Activated naive CD4-positive, alpha-beta T cell treated with anti-CD3 and anti-CD28 coated beads, Interleukin-2, amount 50 U/mL, for 24 hours (primary cell): ENCODE measurements around the gene DNAI1.

Experiments
- H3K27ac Mint-ChIP-seq: one replicate; pipeline ENCODE4 v1.8.0; 2021; ENCODE audit warnings: mild to moderate bottlenecking, mixed read lengths
- H3K27me3 Mint-ChIP-seq: one replicate; pipeline ENCODE4 v1.8.0; 2021; ENCODE audit warnings: mixed read lengths
- H3K36me3 Mint-ChIP-seq: one replicate; pipeline ENCODE4 v1.8.0; 2021; ENCODE audit warnings: mixed read lengths
- H3K4me1 Mint-ChIP-seq: one replicate; pipeline ENCODE4 v1.8.0; 2021; ENCODE audit warnings: mixed read lengths
- H3K4me3 Mint-ChIP-seq: one replicate; pipeline ENCODE4 v1.8.0; 2021; ENCODE audit warnings: mild to moderate bottlenecking, mixed read lengths
- H3K9me3 Mint-ChIP-seq: one replicate; pipeline ENCODE4 v1.8.0; 2021; ENCODE audit warnings: mixed read lengths

DNAI1 gene

GRCh38 chr9:34496149-34496712, 37.6 kb downstream of the DNAI1 start:
- H3K9me3 Mint-ChIP-seq, result no peaks in the 10 kb centered on the region
- H3K36me3 Mint-ChIP-seq, result no peaks in the 10 kb centered on the region
- no peak overlapping the region for H3K4me3 Mint-ChIP-seq
- no peak overlapping the region for H3K27ac Mint-ChIP-seq
- H3K27me3 Mint-ChIP-seq, result peaks cover 8% of the 10 kb centered on the region
- peaks cover 4% of the 10 kb centered on the region for H3K4me1 Mint-ChIP-seq

DNA sequence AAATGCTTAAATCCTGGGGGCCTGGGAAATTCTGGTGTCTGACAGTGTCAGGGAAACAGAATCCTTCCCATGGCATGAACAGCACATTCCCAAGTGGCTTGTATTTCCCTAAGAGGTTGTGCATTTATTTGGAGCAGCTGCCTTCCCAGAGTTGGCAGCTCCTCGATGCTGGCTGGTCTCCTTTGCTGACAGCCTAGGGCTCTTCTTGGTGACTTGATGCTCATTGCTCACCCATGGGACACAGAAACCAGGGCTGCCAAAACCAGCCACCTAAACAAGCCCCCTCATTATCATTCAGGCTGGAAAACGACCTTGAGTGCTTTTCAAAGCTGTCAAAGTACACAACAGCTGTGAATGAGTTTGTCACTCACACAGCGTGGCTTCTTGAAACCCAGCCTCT, 39.9 kb downstream of the DNAI1 start:
- Mint-ChIP-seq H3K36me3 (no peaks in the 10 kb centered on the region), H3K4me1 (peaks cover 4% of the 10 kb centered on the region), H3K4me3 (no peak overlapping the region), H3K27me3 (peaks cover 5% of the 10 kb centered on the region), H3K27ac (no peak overlapping the region), H3K9me3 (no peaks in the 10 kb centered on the region)

DNA sequence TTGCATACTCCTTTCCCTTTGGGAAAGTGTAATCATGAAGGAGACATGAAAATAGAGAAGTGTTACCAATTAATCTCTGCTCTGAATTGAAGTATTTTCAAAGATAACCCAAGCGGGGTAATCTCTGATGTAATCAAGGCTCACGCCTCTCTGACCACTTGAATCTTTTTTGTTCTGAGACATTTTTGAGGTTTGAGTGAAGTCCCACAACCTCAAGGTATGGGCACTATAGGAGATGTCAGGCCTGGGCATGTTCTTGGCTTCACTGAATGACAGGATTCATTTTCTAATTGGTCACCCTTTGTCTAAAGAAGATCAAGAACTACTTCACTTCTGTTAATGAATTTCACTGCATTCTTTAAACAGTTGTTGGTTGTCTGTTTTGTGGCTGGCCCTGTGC, 40.5 kb downstream of the DNAI1 start:
- Mint-ChIP-seq H3K27me3 (peaks cover 3% of the 10 kb centered on the region), H3K9me3 (no peaks in the 10 kb centered on the region), H3K4me1 (peaks cover 4% of the 10 kb centered on the region), H3K27ac (no peak overlapping the region), H3K4me3 (no peak overlapping the region), H3K36me3 (no peaks in the 10 kb centered on the region)

GRCh38 chr9:34500623-34501267, 42.1 kb downstream of the DNAI1 start:
- Mint-ChIP-seq H3K9me3 (no peaks in the 10 kb centered on the region), H3K36me3 (no peaks in the 10 kb centered on the region), H3K27ac (no peak overlapping the region), H3K4me1 (peaks cover 4% of the 10 kb centered on the region), H3K4me3 (no peak overlapping the region), H3K27me3 (peaks cover 5% of the 10 kb centered on the region)

- Mint-ChIP-seq H3K4me3 (no peak overlapping the region), H3K36me3 (no peaks in the 10 kb centered on the region)
Observed at GRCh38 chr9:34501372-34501771, 42.8 kb downstream of the DNAI1 start.

DNA sequence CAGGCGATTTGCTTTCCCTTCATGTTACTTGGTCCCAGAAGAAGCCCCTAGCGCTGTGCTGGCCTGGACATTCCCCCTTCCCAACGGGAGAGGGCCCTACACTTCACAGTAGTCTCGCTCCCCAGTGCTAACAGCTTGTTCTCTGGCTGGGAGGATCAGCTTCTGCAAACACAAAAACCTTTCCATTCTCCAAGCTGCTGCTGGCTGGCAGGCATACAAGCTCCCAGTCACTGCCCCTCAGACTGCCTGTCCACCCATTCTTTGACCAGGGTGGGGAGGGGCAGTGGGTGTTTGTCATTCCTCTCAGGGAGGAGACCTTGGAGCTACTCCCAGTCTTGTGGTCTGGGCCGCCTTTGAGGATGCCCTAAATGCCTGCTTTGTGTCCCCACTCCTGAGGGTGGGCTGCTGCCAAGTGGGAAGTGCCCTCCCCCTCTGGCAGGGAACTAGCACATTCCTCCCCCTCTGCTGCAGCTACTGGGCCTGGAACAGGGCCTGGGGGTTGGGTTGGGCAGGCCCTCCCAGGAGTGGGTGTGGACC, 43.4 kb downstream of the DNAI1 start:
- H3K9me3 Mint-ChIP-seq, result no peaks in the 10 kb centered on the region
- no peak overlapping the region for H3K27ac Mint-ChIP-seq
- no peak overlapping the region for H3K4me3 Mint-ChIP-seq
- peaks cover 5% of the 10 kb centered on the region for H3K27me3 Mint-ChIP-seq
- H3K36me3 Mint-ChIP-seq, result no peaks in the 10 kb centered on the region
- peaks cover 4% of the 10 kb centered on the region for H3K4me1 Mint-ChIP-seq

More at GRCh38 chr9:34501372-34501771, 42.8 kb downstream of the DNAI1 start:
- H3K27me3 Mint-ChIP-seq, result peaks cover 5% of the 10 kb centered on the region
- H3K9me3 Mint-ChIP-seq, result no peaks in the 10 kb centered on the region
- H3K27ac Mint-ChIP-seq, result no peak overlapping the region
- H3K4me1 Mint-ChIP-seq, result peaks cover 4% of the 10 kb centered on the region

GRCh38 chr9:34502471-34502870, 43.9 kb downstream of the DNAI1 start:
- peaks cover 5% of the 10 kb centered on the region for H3K27me3 Mint-ChIP-seq
- no peaks in the 10 kb centered on the region for H3K36me3 Mint-ChIP-seq
- H3K4me1 Mint-ChIP-seq, result peaks cover 4% of the 10 kb centered on the region
- no peak overlapping the region for H3K4me3 Mint-ChIP-seq
- no peaks in the 10 kb centered on the region for H3K9me3 Mint-ChIP-seq
- H3K27ac Mint-ChIP-seq, result no peak overlapping the region

DNA sequence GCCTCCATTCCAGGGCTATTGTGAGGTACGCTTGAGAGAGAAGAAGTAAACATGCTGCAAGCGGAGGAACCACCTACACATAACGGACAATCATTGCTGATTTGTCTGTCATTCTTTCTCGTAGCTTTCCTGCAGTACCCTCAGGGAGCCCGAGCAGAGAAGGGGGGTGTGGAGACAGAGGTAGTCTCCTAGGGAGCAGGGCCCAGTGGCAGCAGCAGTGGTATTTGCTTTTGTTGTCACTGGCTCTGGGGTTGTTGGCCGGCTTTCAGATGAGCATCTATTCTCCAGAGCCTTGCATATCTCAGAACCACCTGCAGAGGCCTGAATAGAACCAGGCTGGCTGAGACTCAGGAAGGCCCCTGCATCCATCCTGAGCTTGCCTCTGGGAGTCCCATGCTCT, 44.3 kb downstream of the DNAI1 start:
- no peaks in the 10 kb centered on the region for H3K9me3 Mint-ChIP-seq
- peaks cover 5% of the 10 kb centered on the region for H3K27me3 Mint-ChIP-seq
- no peaks in the 10 kb centered on the region for H3K36me3 Mint-ChIP-seq
- no peak overlapping the region for H3K4me3 Mint-ChIP-seq
- no peak overlapping the region for H3K27ac Mint-ChIP-seq
- H3K4me1 Mint-ChIP-seq, result peaks cover 4% of the 10 kb centered on the region

DNA sequence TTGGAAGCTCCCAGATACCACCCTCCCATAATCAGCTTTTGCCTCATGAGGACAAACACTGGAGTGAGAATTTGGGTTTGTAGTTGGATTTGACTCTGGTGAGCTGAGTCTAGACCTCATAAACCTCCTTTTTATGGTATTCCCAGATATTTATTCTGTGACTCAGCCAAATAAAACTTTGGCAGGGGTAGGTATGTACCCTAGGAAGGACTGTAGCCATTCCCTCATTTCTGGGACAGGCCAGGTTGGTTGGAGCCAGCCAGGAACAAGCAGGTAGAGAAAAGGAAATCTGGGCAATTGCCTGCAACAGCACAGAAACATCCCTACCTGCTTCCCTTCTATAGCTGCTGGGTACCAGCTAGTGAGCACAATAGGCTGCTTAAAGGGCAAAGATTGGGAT, 44.8 kb downstream of the DNAI1 start:
- Mint-ChIP-seq H3K4me3 (no peak overlapping the region), H3K27me3 (peaks cover 5% of the 10 kb centered on the region), H3K27ac (no peak overlapping the region), H3K36me3 (no peaks in the 10 kb centered on the region), H3K4me1 (peaks cover 4% of the 10 kb centered on the region), H3K9me3 (no peaks in the 10 kb centered on the region)

DNA sequence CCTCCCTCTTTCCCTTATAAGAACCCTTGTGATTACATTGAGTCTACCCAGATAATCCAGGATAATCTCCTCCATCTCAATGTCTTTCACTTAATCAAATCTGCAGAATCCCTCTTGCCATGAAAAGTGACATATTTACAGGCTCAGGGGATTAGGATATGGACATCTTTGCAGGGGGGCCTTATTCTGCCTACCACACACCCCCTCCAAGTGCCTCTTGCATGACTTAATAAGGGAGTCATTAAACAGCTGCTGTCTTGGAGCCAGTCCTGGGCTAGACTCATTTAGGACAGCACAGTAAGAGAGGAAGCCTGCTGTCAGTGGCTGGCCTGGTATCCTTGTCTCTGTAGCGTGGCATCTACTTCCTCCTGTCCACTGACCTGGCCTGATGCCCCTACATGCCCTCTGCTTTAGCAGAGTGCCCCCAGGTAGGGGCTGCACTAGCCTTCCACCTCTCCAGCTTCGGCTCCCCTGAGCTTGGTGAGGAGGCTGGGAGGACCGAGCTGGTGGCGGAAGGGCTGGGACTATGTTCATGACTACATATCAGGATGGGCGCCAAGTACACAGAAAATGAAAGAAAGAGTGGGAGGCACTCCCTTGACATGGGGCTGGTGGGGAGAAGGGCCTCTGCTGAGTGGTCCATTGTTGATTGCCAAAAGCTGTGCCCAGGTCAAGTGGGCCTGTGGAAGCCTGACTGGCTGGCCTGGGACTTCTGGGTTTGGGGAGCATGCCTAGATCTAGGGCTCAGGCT, 46.9 kb downstream of the DNAI1 start:
- Mint-ChIP-seq H3K4me3 (no peak overlapping the region), H3K9me3 (no peaks in the 10 kb centered on the region), H3K27ac (peak overlapping the region; percentile 19), H3K4me1 (peaks cover 1% of the 10 kb centered on the region), H3K36me3 (no peaks in the 10 kb centered on the region), H3K27me3 (peaks cover 3% of the 10 kb centered on the region)

GRCh38 chr9:34506623-34507022, 48.0 kb downstream of the DNAI1 start:
- no peaks in the 10 kb centered on the region for H3K36me3 Mint-ChIP-seq
- no peaks in the 10 kb centered on the region for H3K9me3 Mint-ChIP-seq
- H3K27me3 Mint-ChIP-seq, result peaks cover 2% of the 10 kb centered on the region
- H3K27ac Mint-ChIP-seq, result no peak overlapping the region
- H3K4me3 Mint-ChIP-seq, result no peak overlapping the region
- H3K4me1 Mint-ChIP-seq, result no peaks in the 10 kb centered on the region

GRCh38 chr9:34507556-34507955, 49.0 kb downstream of the DNAI1 start:
- Mint-ChIP-seq H3K27ac (no peak overlapping the region), H3K27me3 (peaks cover 2% of the 10 kb centered on the region), H3K36me3 (no peaks in the 10 kb centered on the region), H3K4me3 (no peak overlapping the region), H3K4me1 (no peaks in the 10 kb centered on the region), H3K9me3 (no peaks in the 10 kb centered on the region)

DNA sequence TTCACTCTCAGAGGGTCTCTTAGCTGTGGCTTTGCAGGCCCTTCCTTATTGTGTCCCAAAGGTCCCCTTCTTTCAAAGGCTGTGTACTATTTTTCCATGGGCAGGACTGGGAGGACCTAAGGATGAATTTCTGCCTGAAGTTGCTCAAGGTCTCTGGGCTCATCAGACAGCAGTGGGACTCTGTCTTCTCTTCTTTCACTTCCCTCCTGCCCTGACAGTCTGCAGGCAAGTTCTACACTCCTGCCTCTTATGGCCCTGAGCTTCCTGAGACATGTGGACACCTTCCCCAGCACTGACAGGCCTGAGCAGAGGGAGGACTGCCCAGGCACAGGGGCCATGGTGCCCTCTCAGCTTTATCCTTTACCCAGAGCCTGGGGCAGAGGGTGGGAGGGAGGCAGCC, 49.4 kb downstream of the DNAI1 start:
- no peak overlapping the region for H3K4me3 Mint-ChIP-seq
- no peaks in the 10 kb centered on the region for H3K36me3 Mint-ChIP-seq
- H3K27ac Mint-ChIP-seq, result no peak overlapping the region
- H3K27me3 Mint-ChIP-seq, result peaks cover 2% of the 10 kb centered on the region
- no peaks in the 10 kb centered on the region for H3K9me3 Mint-ChIP-seq
- no peaks in the 10 kb centered on the region for H3K4me1 Mint-ChIP-seq

GRCh38 chr9:34508463-34508862, 49.9 kb downstream of the DNAI1 start:
- Mint-ChIP-seq H3K4me3 (no peak overlapping the region), H3K9me3 (no peaks in the 10 kb centered on the region), H3K36me3 (no peaks in the 10 kb centered on the region), H3K27me3 (peaks cover 2% of the 10 kb centered on the region), H3K27ac (no peak overlapping the region), H3K4me1 (no peaks in the 10 kb centered on the region)

- H3K27ac Mint-ChIP-seq, result no peak overlapping the region
- H3K27me3 Mint-ChIP-seq, result peaks cover 2% of the 10 kb centered on the region
- no peaks in the 10 kb centered on the region for H3K9me3 Mint-ChIP-seq
- H3K4me1 Mint-ChIP-seq, result no peaks in the 10 kb centered on the region
- H3K4me3 Mint-ChIP-seq, result no peak overlapping the region
- H3K36me3 Mint-ChIP-seq, result no peaks in the 10 kb centered on the region
Observed at GRCh38 chr9:34508951-34509350, 50.3 kb downstream of the DNAI1 start.
